Measurements from ENCODE around the gene RASL12. TPM values are rescaled to one million over a fixed set of nuclear protein-coding genes. Genes with fewer than 3 reads are reported as not detected.
A peak's percentile ranks its signal among the peaks of the same experiment; 100 is the strongest.

Gene RASL12
- total and polyA plus RNA-seq, 2 of the 8 experiments (the other 6 are each of a cell fraction or from before 2014, with no cell fraction given), result 9.5 to 10.3 TPM

DNA sequence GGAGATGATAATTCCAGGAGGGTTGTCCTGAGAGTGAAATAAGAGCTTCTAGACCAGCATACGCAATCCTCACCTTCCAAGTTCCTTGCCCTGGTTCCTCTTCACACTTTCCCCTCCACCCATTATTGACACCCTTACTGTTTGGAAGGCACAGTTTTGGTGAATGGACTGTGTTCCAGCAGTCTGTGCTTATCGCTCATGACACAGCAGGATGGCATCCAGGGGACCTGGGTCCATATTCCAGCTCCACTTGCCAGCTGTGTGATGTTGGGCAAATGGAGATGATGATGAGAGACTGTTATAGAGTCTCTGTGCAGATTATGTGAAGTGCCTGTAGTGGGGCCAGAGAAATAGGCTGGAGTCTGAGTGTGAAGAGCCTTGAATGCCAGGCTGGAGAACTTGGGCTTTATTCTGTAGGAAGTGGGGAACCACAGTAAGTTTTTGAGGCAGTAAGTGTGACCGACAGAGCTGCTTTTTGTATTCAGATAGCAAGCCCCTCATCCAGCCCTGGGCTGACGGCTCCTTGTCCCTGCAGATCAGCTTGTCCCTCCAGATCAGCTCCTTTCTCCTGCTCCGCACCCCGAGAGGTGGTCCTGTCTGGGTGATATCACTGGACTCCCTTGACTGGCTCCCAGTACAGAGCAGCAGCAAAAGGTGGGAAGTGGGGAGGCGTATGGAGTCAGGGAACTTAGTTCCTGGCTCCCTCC is 16.9 kb upstream of the RASL12 start:
- Histone ChIP-seq H2BK15ac (ENCODE audit: low read length) (peak overlapping the region; percentile 93), H3K4me1 (replicated peaks in 1 of 4; ENCODE audit: control insufficient read depth in 3 of 4, insufficient read depth in 4 of 4, low read length in 3 of 4) (peaks cover 15 to 32% (median 23%) of the 10 kb centered on the region in 4 experiments), H4K91ac (replicated peaks; ENCODE audit: insufficient read length, low read length) (peak overlapping the region; percentile 49), H3K27me3 (replicated peaks in 1 of 4; ENCODE audit: control insufficient read depth in 3 of 4, extremely low read depth in 1 of 4, insufficient read depth in 3 of 4, low read length in 3 of 4) (peaks cover 0 to 7% (median 4%) of the 10 kb centered on the region in 4 experiments; a peak in 5 of 7 replicates), H3K79me1 (ENCODE audit: low read depth, low read length) (no peaks in the 10 kb centered on the region), H3K36me3 (ENCODE audit: control insufficient read depth in 2 of 4, insufficient read depth in 4 of 4, low read length in 3 of 4) (no peaks in the 10 kb centered on the region), H3K4me2 (ENCODE audit: insufficient read depth in 1 of 2, low read depth in 2 of 2, low read length in 2 of 2) (no peak overlapping the region; a peak in 1 of 4 replicates), H2AFZ (ENCODE audit: low read length) (no peak overlapping the region), H2BK120ac (replicated peaks; ENCODE audit: low read depth, low read length) (no peak overlapping the region), H3K56ac (replicated peaks; ENCODE audit: insufficient read length, low read depth, low read length) (no peak overlapping the region), H3K18ac (ENCODE audit: extremely low read depth, low read length) (no peak overlapping the region), H3K23ac (ENCODE audit: insufficient read length) (no peak overlapping the region), H3K79me2 (ENCODE audit: control insufficient read depth in 1 of 2, insufficient read depth in 2 of 2, low read length in 2 of 2) (no peaks in the 10 kb centered on the region), H4K20me1 (replicated peaks in 1 of 2; ENCODE audit: control insufficient read depth in 1 of 2, insufficient read depth in 2 of 2, low read length in 2 of 2) (no peaks in the 10 kb centered on the region), H3K23me2 (ENCODE audit: low read depth, low read length) (no peaks in the 10 kb centered on the region; the same call in 1 of the 2 replicates), H3K4ac (replicated peaks; ENCODE audit: insufficient read length, low read depth, low read length) (peak overlapping the region; percentile 75), H3K9ac (replicated peaks in 1 of 4; ENCODE audit: extremely low read depth in 1 of 4, low read depth in 3 of 4, low read length in 3 of 4) (no peak overlapping the region), H4K8ac (ENCODE audit: extremely low read depth, insufficient read depth, low read length) (no peak overlapping the region), H3K27ac (ENCODE audit: low read depth, low read length) (no peak overlapping the region), H2BK5ac (ENCODE audit: low read depth, low read length) (peak overlapping the region; percentile 60; the same call in 1 of the 2 replicates), H3K4me3 (ENCODE audit: extremely low read depth in 1 of 4, insufficient read depth in 2 of 4, low read depth in 3 of 4, low read length in 4 of 4) (no peak overlapping the region), H2BK12ac (ENCODE audit: low read depth, low read length) (peak overlapping the region; percentile 97; the same call in 1 of the 2 replicates), H3K9me3 (ENCODE audit: insufficient read depth in 2 of 2, low read depth in 1 of 2, low read length in 1 of 2) (no peaks in the 10 kb centered on the region), H2AK5ac (ENCODE audit: low read depth, low read length) (peak overlapping the region; percentile 47; the same call in 1 of the 2 replicates), H3K14ac (ENCODE audit: insufficient read length) (no peak overlapping the region), H2BK20ac (ENCODE audit: low read length) (peak overlapping the region; percentile 38; the same call in 1 of the 2 replicates), H4K5ac (ENCODE audit: insufficient read length, low read depth, low read length) (no peak overlapping the region)
- TF ChIP-seq EZH2 (IDR thresholded peaks at IDR 0.05; ENCODE audit: low read depth, low read length, severe bottlenecking) (no peak), BRCA1 (IDR thresholded peaks at IDR 0.05; ENCODE audit: low read depth, low read length) (no peak), GTF2F1 (IDR thresholded peaks at IDR 0.05; ENCODE audit: borderline replicate concordance, low read depth, low read length) (no peak), EP300 (IDR thresholded peaks at IDR 0.05; ENCODE audit: borderline replicate concordance in 1 of 2, low read depth in 2 of 2, low read length in 2 of 2) (no peak)
- DNase-seq (ENCODE audit: low read depth in 1 of 2, low spot score in 2 of 2) (no peak), FAIRE-seq (no peak)
- WGBS, 2 experiments (ENCODE audit: extremely low coverage in 1 of 2, insufficient coverage in 1 of 2, insufficient read length in 1 of 2, insufficient replicate concordance in 2 of 2, low coverage in 1 of 2, low lambda C conversion rate in 2 of 2, missing lambda C conversion rate in 1 of 2), result 84% methylated on average over 7 of the region's 7 CpGs; no CpG with 5 or more reads in 1 of the 2 experiments
- POLR2A ChIA-PET (ENCODE audit: partially characterized antibody), result interaction anchor here (1.0 to 14.5 kb wide), 6 partner anchors 8 to 187 kb away, joined by 3 to 93 read pairs (median 6); partner anchors contain the start of genes KBTBD13 and RASL12
- CTCF ChIA-PET (ENCODE audit: partially characterized antibody), result interaction anchor here (1.0 to 32.9 kb wide), 8 partner anchors 9 to 352 kb away, joined by 3 to 1213 read pairs (median 44); partner anchors contain the start of genes KBTBD13, RASL12 and SLC51B
